Mammary epithelial cell (primary cell): ENCODE results near the gene PDCD5.

Experiments
- CTCF ChIP-seq, 2 donors: IDR thresholded peaks in 1 of 2; conservative IDR thresholded peaks in 1 of 2; 2 replicates each; pipeline ENCODE4 v1.5.1; 2011 to 2012; ENCODE audit warnings: inconsistent platforms in 2 of 2, low read length in 2 of 2, mild to moderate bottlenecking in 2 of 2, control low read depth in 1 of 2, low read depth in 1 of 2; ENCODE audit not compliant: insufficient read depth in 1 of 2; ENCODE audit errors: extremely low read depth in 1 of 2
- EZH2 ChIP-seq: IDR thresholded peaks from 2 replicates; pipeline ENCODE4 v1.6.1; 2012; ENCODE audit warnings: low read length, inconsistent platforms, borderline replicate concordance

DNA sequence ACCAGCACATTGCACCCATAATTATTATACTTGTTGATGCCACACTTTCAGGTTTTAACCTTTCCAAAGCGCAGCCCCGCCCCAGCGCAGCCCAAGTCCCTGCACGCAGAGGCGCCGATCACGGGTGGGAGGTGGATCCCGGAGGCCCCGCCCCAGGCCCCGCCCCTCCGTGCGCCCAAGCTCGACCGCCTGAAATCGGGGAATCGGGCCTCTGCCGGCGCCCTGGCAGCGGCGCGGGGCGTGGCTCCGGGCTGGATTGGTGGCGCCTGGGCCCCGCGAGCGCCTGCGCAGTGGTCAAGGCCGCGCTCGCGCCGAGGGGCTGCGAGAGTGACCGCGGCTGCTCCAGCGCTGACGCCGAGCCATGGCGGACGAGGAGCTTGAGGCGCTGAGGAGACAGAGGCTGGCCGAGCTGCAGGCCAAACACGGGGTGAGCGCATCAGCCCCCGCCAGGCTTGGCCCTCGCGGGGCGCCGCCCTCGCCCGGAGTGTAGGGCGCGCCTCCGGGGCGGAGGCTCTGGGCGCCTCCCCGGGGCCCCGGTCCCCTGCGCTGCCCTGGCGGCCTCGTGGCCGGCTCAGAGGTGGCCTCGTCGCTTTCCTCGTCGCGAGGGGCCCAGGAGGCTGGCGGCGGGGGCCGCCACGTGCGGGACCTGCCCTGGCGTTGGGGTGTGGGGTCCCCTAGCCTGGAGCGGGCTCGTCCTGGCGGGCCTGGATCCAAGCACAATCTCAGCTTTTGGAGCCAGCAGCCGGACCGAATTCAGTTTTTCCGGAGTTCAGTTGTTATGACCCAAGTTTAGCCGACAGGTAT, at the start of gene PDCD5:
- TF ChIP-seq CTCF (conservative IDR thresholded peaks at IDR 0.05 in 1 of 2, IDR thresholded peaks at IDR 0.05 in 1 of 2; ENCODE audit: extremely low read depth in 1 of 2, insufficient read depth in 1 of 2, low read depth in 1 of 2, low read length in 2 of 2), result no peak
- TF ChIP-seq EZH2, result no peak
